ENCODE data around the gene DUXA. TPM values are rescaled to one million over a fixed set of nuclear protein-coding genes. Genes with fewer than 3 reads are reported as not detected.

DUXA gene
- polyA plus RNA-seq, 1 donor from 2014 or later, result not detected

GRCh38 chr19:57165846-57166245 is 1.4 kb downstream of the DUXA start:
- Histone ChIP-seq H2AFZ (ENCODE audit: low read depth, low read length) (no peak overlapping the region), H3K27ac (ENCODE audit: low read length) (no peak overlapping the region), H3K9me2 (ENCODE audit: insufficient read depth, low read length) (no peaks in the 10 kb centered on the region), H3K9ac (ENCODE audit: low read length) (no peak overlapping the region), H3K27me3 (ENCODE audit: insufficient read depth, low read depth, low read length) (no peaks in the 10 kb centered on the region), H3K4me3 (ENCODE audit: low read length) (no peak overlapping the region), H4K20me1 (ENCODE audit: insufficient read depth) (no peaks in the 10 kb centered on the region), H3K9me3 (ENCODE audit: low read length) (peaks cover 4% of the 10 kb centered on the region), H3K79me2 (replicated peaks; ENCODE audit: insufficient read depth, low read length) (no peaks in the 10 kb centered on the region), H3F3A (ENCODE audit: insufficient read depth, low read length, poor library complexity, severe bottlenecking) (no peaks in the 10 kb centered on the region), H3K4me2 (ENCODE audit: low read length) (no peak overlapping the region), H3K36me3 (ENCODE audit: insufficient read depth, low read length) (no peaks in the 10 kb centered on the region)
- TF ChIP-seq MXI1 (conservative IDR thresholded peaks at IDR 0.05; ENCODE audit: poor library complexity, severe bottlenecking), result no peak
- TF ChIP-seq, protein P1, sequence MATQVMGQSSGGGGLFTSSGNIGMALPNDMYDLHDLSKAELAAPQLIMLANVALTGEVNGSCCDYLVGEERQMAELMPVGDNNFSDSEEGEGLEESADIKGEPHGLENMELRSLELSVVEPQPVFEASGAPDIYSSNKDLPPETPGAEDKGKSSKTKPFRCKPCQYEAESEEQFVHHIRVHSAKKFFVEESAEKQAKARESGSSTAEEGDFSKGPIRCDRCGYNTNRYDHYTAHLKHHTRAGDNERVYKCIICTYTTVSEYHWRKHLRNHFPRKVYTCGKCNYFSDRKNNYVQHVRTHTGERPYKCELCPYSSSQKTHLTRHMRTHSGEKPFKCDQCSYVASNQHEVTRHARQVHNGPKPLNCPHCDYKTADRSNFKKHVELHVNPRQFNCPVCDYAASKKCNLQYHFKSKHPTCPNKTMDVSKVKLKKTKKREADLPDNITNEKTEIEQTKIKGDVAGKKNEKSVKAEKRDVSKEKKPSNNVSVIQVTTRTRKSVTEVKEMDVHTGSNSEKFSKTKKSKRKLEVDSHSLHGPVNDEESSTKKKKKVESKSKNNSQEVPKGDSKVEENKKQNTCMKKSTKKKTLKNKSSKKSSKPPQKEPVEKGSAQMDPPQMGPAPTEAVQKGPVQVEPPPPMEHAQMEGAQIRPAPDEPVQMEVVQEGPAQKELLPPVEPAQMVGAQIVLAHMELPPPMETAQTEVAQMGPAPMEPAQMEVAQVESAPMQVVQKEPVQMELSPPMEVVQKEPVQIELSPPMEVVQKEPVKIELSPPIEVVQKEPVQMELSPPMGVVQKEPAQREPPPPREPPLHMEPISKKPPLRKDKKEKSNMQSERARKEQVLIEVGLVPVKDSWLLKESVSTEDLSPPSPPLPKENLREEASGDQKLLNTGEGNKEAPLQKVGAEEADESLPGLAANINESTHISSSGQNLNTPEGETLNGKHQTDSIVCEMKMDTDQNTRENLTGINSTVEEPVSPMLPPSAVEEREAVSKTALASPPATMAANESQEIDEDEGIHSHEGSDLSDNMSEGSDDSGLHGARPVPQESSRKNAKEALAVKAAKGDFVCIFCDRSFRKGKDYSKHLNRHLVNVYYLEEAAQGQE (IDR thresholded peaks at IDR 0.05; ENCODE audit: borderline replicate concordance), result no peak
- TF ChIP-seq TAF1 (IDR thresholded peaks at IDR 0.05; ENCODE audit: low read depth), result no peak
- no peak for TF ChIP-seq POLR2AphosphoS5 (IDR thresholded peaks at IDR 0.05)
- no peak for TF ChIP-seq SMC3 (conservative IDR thresholded peaks at IDR 0.05; ENCODE audit: poor library complexity)
- no peak for TF ChIP-seq RAD21 (conservative IDR thresholded peaks at IDR 0.05)
- no peak for TF ChIP-seq CTCF (IDR thresholded peaks at IDR 0.05; ENCODE audit: poor library complexity, severe bottlenecking)
- no peak for TF ChIP-seq EZH2 (IDR thresholded peaks at IDR 0.05; ENCODE audit: borderline replicate concordance, insufficient read depth, low read length, poor library complexity, severe bottlenecking)
- no peak for TF ChIP-seq EP300 (conservative IDR thresholded peaks at IDR 0.05; ENCODE audit: poor library complexity, severe bottlenecking)

DNA sequence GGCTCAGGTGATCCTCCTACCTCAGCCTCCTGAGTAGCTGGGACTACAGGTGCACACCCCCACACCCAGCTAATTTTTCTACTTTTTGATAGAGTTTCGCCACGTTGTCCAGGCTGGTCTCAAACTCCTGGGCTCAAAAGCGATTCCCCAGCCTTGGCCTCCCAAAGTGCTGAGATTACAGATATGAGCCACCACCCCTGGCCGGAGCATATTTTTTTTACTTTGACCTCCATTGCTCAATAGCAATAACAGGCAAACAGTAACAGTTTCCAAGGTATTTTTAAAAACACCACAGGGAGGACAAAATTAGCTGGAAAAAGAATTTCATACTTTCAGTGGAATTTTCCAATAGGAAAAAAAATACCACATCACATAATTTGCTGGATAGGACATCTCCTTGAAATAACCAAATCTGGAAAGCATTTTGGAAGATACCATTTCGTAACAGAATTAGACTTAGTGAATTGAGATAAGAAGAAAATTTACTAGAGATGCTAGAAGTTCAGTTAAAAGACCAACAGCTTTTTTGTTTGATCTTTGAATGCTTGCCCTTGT is 5.2 kb downstream of the DUXA start:
- Histone ChIP-seq H2AFZ (ENCODE audit: low read depth, low read length) (no peak overlapping the region), H4K20me1 (ENCODE audit: insufficient read depth) (no peaks in the 10 kb centered on the region), H3K27me3 (ENCODE audit: insufficient read depth, low read depth, low read length) (no peaks in the 10 kb centered on the region), H3F3A (ENCODE audit: insufficient read depth, low read length, poor library complexity, severe bottlenecking) (no peaks in the 10 kb centered on the region), H3K4me2 (ENCODE audit: low read length) (no peak overlapping the region), H3K36me3 (ENCODE audit: insufficient read depth, low read length) (no peaks in the 10 kb centered on the region), H3K9me2 (ENCODE audit: insufficient read depth, low read length) (no peaks in the 10 kb centered on the region), H3K9me3 (ENCODE audit: low read length) (peaks cover 4% of the 10 kb centered on the region), H3K4me3 (ENCODE audit: low read length) (no peak overlapping the region), H3K27ac (ENCODE audit: low read length) (no peak overlapping the region), H3K79me2 (replicated peaks; ENCODE audit: insufficient read depth, low read length) (no peaks in the 10 kb centered on the region), H3K9ac (ENCODE audit: low read length) (no peak overlapping the region)
- TF ChIP-seq RAD21 (conservative IDR thresholded peaks at IDR 0.05), result no peak
- TF ChIP-seq TAF1 (IDR thresholded peaks at IDR 0.05; ENCODE audit: low read depth), result no peak
- TF ChIP-seq SMC3 (conservative IDR thresholded peaks at IDR 0.05; ENCODE audit: poor library complexity), result no peak
- no peak for TF ChIP-seq MXI1 (conservative IDR thresholded peaks at IDR 0.05; ENCODE audit: poor library complexity, severe bottlenecking)
- TF ChIP-seq, protein P1 (IDR thresholded peaks at IDR 0.05; ENCODE audit: borderline replicate concordance), result no peak
- TF ChIP-seq EZH2 (IDR thresholded peaks at IDR 0.05; ENCODE audit: borderline replicate concordance, insufficient read depth, low read length, poor library complexity, severe bottlenecking), result no peak
- no peak for TF ChIP-seq EP300 (conservative IDR thresholded peaks at IDR 0.05; ENCODE audit: poor library complexity, severe bottlenecking)
- TF ChIP-seq POLR2AphosphoS5 (IDR thresholded peaks at IDR 0.05), result no peak
- no peak for TF ChIP-seq CTCF (IDR thresholded peaks at IDR 0.05; ENCODE audit: poor library complexity, severe bottlenecking)

Data from neural cell (in vitro differentiated cells).